ENCODE results near the gene SRD5A1.
"Not testable (repeated sequence)": the region's sequence is repeated elsewhere in the genome, so short reads cannot be mapped to it uniquely, and the experiment has no call there.

The SRD5A1 gene

DNA sequence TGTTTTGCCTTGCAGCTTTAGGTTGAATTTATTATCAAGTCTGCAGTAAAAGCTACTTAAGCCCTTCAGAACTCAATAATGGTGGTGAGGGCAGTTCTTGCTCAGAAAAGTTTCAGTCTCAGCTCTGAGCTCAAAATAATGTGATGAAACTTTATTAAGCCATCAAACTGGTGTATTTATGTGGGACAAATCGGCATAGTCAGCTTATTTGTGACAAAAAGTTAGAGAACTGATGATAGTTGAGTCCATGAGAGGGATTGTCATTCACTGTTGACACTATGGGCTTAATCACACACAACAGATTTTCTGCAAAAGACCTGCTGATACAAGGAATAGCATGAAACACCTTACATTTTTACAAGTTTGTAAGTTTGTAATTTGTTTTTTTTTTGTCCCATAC is 9.4 kb downstream of the SRD5A1 start:
- TF ChIP-seq, protein P1, sequence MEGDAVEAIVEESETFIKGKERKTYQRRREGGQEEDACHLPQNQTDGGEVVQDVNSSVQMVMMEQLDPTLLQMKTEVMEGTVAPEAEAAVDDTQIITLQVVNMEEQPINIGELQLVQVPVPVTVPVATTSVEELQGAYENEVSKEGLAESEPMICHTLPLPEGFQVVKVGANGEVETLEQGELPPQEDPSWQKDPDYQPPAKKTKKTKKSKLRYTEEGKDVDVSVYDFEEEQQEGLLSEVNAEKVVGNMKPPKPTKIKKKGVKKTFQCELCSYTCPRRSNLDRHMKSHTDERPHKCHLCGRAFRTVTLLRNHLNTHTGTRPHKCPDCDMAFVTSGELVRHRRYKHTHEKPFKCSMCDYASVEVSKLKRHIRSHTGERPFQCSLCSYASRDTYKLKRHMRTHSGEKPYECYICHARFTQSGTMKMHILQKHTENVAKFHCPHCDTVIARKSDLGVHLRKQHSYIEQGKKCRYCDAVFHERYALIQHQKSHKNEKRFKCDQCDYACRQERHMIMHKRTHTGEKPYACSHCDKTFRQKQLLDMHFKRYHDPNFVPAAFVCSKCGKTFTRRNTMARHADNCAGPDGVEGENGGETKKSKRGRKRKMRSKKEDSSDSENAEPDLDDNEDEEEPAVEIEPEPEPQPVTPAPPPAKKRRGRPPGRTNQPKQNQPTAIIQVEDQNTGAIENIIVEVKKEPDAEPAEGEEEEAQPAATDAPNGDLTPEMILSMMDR (conservative IDR thresholded peaks at IDR 0.05), result no peak
- no peak for TF ChIP-seq ZFX (IDR thresholded peaks at IDR 0.05)
- H3K27ac ChIP-seq, result no peak overlapping the region

GRCh38 chr5:6644794-6645241 is 11.6 kb downstream of the SRD5A1 start:
- no peak overlapping the region for H3K27ac ChIP-seq
- no peak for TF ChIP-seq ZFX (IDR thresholded peaks at IDR 0.05)
- TF ChIP-seq, protein P1 (conservative IDR thresholded peaks at IDR 0.05), result no peak

- not testable (repeated sequence) for H3K27ac ChIP-seq
Measured at GRCh38 chr5:6645571-6646362, 12.5 kb downstream of the SRD5A1 start.

DNA sequence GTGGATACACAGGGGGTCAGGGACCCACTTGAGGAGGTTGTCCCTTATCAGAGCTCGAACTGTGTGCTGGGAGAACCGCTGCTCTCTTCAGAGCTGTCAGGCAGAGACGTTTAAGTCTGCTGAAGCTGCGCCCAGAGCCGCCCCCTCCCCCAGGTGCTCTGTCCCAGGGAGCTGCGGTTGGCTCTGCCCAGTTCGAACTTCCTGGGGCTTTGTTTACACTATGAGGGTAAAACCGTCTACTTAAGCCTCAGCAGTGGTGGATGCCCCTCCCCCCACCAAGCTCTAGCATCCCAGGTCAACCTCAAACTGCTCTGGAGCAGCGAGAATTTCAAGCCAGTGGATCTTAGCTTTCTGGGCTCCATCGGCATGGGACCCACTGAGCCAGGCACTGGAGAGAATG is 15.9 kb downstream of the SRD5A1 start:
- H3K27ac ChIP-seq, result no peak overlapping the region
- TF ChIP-seq, protein P1 (conservative IDR thresholded peaks at IDR 0.05), result no peak
- TF ChIP-seq ZFX (IDR thresholded peaks at IDR 0.05), result no peak

GRCh38 chr5:6649681-6650080 is 16.4 kb downstream of the SRD5A1 start:
- TF ChIP-seq, protein P1 (conservative IDR thresholded peaks at IDR 0.05), result no peak
- TF ChIP-seq ZFX (IDR thresholded peaks at IDR 0.05), result no peak

DNA sequence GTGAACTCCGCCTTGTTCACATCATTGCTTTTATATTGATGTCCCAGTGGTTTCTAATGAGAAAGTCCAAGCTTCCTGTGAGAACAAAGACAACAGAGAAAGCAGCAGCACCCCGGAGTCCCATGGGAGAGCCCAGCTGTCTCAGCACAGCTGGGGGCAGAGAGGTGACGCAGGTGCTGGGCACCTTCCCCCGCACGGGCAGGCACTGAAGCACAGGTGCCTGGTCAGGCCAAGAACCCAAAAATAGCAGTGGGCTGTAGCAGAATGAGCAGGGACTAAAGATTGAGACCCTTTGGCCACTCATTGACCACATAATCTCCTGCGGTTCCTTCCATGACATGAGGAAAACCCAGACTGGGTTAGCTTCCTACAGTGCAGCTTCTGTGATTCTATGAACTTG is 18.8 kb downstream of the SRD5A1 start:
- TF ChIP-seq ZFX (IDR thresholded peaks at IDR 0.05), result no peak
- TF ChIP-seq, protein P1 (conservative IDR thresholded peaks at IDR 0.05), result no peak

More at GRCh38 chr5:6649681-6650080, 16.4 kb downstream of the SRD5A1 start:
- no peak overlapping the region for H3K27ac ChIP-seq

DNA sequence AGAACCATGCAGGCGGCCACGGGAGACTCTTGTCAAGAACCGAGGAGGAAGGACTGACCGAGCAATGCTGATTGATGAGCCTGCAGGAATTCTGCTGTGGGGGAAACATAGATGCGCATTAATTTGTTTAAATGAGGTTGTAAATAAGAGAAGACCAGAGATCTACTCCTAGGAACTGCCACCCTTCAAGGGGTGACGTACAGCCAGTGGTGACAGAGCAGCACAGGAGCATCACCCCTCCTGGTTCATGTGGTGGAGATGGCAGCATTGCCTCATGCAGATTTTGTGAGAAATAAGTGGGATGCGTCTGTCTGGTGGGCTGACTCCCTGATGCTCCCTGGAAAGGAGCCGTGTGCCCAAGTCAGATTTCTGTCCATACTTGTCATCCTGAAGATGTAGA is 22.2 kb downstream of the SRD5A1 start:
- TF ChIP-seq, protein P1 (conservative IDR thresholded peaks at IDR 0.05), result no peak
- TF ChIP-seq ZFX (IDR thresholded peaks at IDR 0.05), result no peak
- no peak overlapping the region for H3K27ac ChIP-seq

More for the DNA sequence above, 18.8 kb downstream of the SRD5A1 start:
- no peak overlapping the region for H3K27ac ChIP-seq

GRCh38 chr5:6656680-6657079 is 23.4 kb downstream of the SRD5A1 start:
- H3K27ac ChIP-seq, result no peak overlapping the region
- no peak for TF ChIP-seq ZFX (IDR thresholded peaks at IDR 0.05)
- TF ChIP-seq, protein P1 (conservative IDR thresholded peaks at IDR 0.05), result no peak
